ENCODE results near the gene RASL10A.

GRCh38 chr22:29328566-29329500 is 13.3 kb upstream of the RASL10A start:
- TF ChIP-seq CTCF (conservative IDR thresholded peaks at IDR 0.05; ENCODE audit: low read length) (no peak), EZH2phosphoT487 (IDR thresholded peaks at IDR 0.05; ENCODE audit: borderline replicate concordance) (no peak)
